Measurements from ENCODE around the gene PEX12. TPM values are rescaled to one million over a fixed set of nuclear protein-coding genes. Genes with fewer than 3 reads are reported as not detected.

Gene PEX12
- total RNA-seq, 4 donors from 2014 or later = 4.0 to 9.3 (median 5.7) TPM

GRCh38 chr17:35596072-35596471, 17.7 kb upstream of the PEX12 start:
- TF ChIP-seq POLR2AphosphoS5 (IDR thresholded peaks at IDR 0.05) (no peak), CTCF (IDR thresholded peaks at IDR 0.05) (no peak)
- Histone ChIP-seq H3K36me3 (peaks cover 52% of the 10 kb centered on the region), H3K27me3 (no peaks in the 10 kb centered on the region), H3K4me3 (no peak overlapping the region), H3K4me1 (no peaks in the 10 kb centered on the region), H3K9me3 (no peaks in the 10 kb centered on the region), H3K27ac (no peak overlapping the region)
- 82% methylated on average over 4 of the region's 4 CpGs for WGBS
- DNase-seq (ENCODE audit: low spot score in 2 of 2) = no peak

- H3K27me3 ChIP-seq = no peaks in the 10 kb centered on the region
- peak overlapping the region; percentile 74 for H3K4me3 ChIP-seq
- no peak for DNase-seq (ENCODE audit: low spot score in 2 of 2)
- no peaks in the 10 kb centered on the region for H3K9me3 ChIP-seq
- TF ChIP-seq POLR2AphosphoS5 (IDR thresholded peaks at IDR 0.05) = no peak
- TF ChIP-seq CTCF (IDR thresholded peaks at IDR 0.05) = no peak
- no peak for TF ChIP-seq POLR2A (IDR thresholded peaks at IDR 0.05)
- no peak for TF ChIP-seq EP300 (IDR thresholded peaks at IDR 0.05)
- no peak overlapping the region for H3K27ac ChIP-seq
- peaks cover 29% of the 10 kb centered on the region for H3K4me1 ChIP-seq
- WGBS = 51% methylated on average over 12 of the region's 12 CpGs
- no peaks in the 10 kb centered on the region for H3K36me3 ChIP-seq
These were observed 10.0 kb upstream of the PEX12 start for GRCh38 chr17:35588196-35588920.

GRCh38 chr17:35587074-35587961, 8.9 kb upstream of the PEX12 start, which contains the start of gene AP2B1:
AP2B1 (plus strand) TSS chr17:35587322; CDS start chr17:35594031, 6,709 bp downstream.
- TF ChIP-seq POLR2AphosphoS5 (IDR thresholded peaks at IDR 0.05) = peak; percentile 40 to 97 (median 94)
- peak in 1 of 2 donors; percentile 85 for TF ChIP-seq POLR2A (IDR thresholded peaks at IDR 0.05)
- no peak for TF ChIP-seq EP300 (IDR thresholded peaks at IDR 0.05)
- H3K9me3 ChIP-seq = no peaks in the 10 kb centered on the region
- DNase-seq (ENCODE audit: low spot score in 2 of 2) = peak; percentile 97 to 98
- H3K4me1 ChIP-seq = peaks cover 29% of the 10 kb centered on the region
- WGBS = under 1% methylated on average over 45 of the region's 50 CpGs
- no peaks in the 10 kb centered on the region for H3K27me3 ChIP-seq
- peak within 1 kb of the TSS; percentile 80 for H3K27ac ChIP-seq
- H3K4me3 ChIP-seq = peak within 1 kb of the TSS; percentile 74
- no peaks in the 10 kb centered on the region for H3K36me3 ChIP-seq

GRCh38 chr17:35586569-35587073, 8.2 kb upstream of the PEX12 start:
- H3K4me3 ChIP-seq = peak overlapping the region; percentile 74
- H3K27me3 ChIP-seq = no peaks in the 10 kb centered on the region
- H3K36me3 ChIP-seq = no peaks in the 10 kb centered on the region
- WGBS = 27% methylated on average over 7 of the region's 7 CpGs
- TF ChIP-seq POLR2A (IDR thresholded peaks at IDR 0.05) (no peak), CTCF (IDR thresholded peaks at IDR 0.05) (no peak), EP300 (IDR thresholded peaks at IDR 0.05) (no peak), POLR2AphosphoS5 (IDR thresholded peaks at IDR 0.05) (no peak)
- H3K4me1 ChIP-seq = peaks cover 29% of the 10 kb centered on the region
- DNase-seq (ENCODE audit: low spot score in 2 of 2) = no peak
- H3K9me3 ChIP-seq = no peaks in the 10 kb centered on the region
- peak overlapping the region; percentile 80 for H3K27ac ChIP-seq

GRCh38 chr17:35584061-35584460, 5.7 kb upstream of the PEX12 start:
- TF ChIP-seq POLR2A (IDR thresholded peaks at IDR 0.05) (no peak), CTCF (IDR thresholded peaks at IDR 0.05) (no peak), EP300 (IDR thresholded peaks at IDR 0.05) (no peak), POLR2AphosphoS5 (IDR thresholded peaks at IDR 0.05) (no peak)
- Histone ChIP-seq H3K9me3 (no peaks in the 10 kb centered on the region), H3K36me3 (no peaks in the 10 kb centered on the region), H3K4me1 (peaks cover 23% of the 10 kb centered on the region), H3K27me3 (no peaks in the 10 kb centered on the region), H3K27ac (no peak overlapping the region), H3K4me3 (no peak overlapping the region)
- DNase-seq (ENCODE audit: low spot score in 2 of 2) = no peak
- 76% methylated on average over 1 of the region's 1 CpG for WGBS
